ENCODE results near the gene B9D1.

Gene B9D1

DNA sequence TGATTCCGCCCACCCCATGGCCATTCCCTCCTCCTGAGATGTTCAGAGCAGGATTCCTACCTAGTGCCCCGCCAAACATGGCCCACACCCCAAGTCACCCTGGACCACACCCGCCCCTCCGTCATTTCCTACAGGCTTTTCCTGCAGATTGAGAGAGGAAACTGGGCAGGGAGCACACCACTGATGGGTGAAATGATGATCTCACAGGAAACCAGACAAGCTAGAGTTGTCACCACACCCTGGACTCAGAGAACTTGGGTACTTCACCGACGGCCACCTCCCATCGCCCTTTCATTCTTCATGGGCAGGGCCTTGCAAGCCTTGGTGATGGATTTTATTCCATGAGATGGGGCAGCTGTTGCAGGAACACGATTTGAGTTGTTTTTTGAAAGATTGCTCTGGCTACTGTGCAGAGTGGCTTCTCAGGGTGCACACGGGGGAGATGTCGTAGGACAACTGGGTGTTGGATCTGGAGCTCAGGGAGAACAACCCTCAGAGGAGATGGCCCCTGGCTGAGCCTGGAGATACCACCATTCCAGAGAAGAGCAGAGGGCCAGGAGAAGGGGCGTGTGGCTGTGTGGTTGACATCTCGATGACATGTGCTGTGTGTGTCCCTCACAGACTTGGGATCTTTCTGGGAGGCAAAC lies 7.4 kb upstream of the B9D1 start:
- no peak for DNase-seq (ENCODE audit: extremely low spot score)
- ChIA-PET POLR2A (interaction anchor here (3.8 kb wide), 1 partner anchor 8 kb away, joined by 19 read pairs; the partner anchor contains the start of gene MAPK7), CTCF (no interaction called here)
- TF ChIP-seq FOXM1 (IDR thresholded peaks at IDR 0.05; ENCODE audit: borderline replicate concordance) (no peak), FOXK2 (IDR thresholded peaks at IDR 0.05) (no peak), HDGF (IDR thresholded peaks at IDR 0.05; ENCODE audit: borderline replicate concordance) (no peak), SP1 (IDR thresholded peaks at IDR 0.05) (no peak), ELF4 (IDR thresholded peaks at IDR 0.05) (no peak), TARDBP (IDR thresholded peaks at IDR 0.05) (no peak), CTBP1 (IDR thresholded peaks at IDR 0.05; ENCODE audit: borderline replicate concordance) (no peak), NFRKB (IDR thresholded peaks at IDR 0.05) (no peak), SUZ12 (IDR thresholded peaks at IDR 0.05) (no peak)
- TF ChIP-seq, protein P1, sequence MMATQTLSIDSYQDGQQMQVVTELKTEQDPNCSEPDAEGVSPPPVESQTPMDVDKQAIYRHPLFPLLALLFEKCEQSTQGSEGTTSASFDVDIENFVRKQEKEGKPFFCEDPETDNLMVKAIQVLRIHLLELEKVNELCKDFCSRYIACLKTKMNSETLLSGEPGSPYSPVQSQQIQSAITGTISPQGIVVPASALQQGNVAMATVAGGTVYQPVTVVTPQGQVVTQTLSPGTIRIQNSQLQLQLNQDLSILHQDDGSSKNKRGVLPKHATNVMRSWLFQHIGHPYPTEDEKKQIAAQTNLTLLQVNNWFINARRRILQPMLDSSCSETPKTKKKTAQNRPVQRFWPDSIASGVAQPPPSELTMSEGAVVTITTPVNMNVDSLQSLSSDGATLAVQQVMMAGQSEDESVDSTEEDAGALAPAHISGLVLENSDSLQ (IDR thresholded peaks at IDR 0.05) = no peak

DNA sequence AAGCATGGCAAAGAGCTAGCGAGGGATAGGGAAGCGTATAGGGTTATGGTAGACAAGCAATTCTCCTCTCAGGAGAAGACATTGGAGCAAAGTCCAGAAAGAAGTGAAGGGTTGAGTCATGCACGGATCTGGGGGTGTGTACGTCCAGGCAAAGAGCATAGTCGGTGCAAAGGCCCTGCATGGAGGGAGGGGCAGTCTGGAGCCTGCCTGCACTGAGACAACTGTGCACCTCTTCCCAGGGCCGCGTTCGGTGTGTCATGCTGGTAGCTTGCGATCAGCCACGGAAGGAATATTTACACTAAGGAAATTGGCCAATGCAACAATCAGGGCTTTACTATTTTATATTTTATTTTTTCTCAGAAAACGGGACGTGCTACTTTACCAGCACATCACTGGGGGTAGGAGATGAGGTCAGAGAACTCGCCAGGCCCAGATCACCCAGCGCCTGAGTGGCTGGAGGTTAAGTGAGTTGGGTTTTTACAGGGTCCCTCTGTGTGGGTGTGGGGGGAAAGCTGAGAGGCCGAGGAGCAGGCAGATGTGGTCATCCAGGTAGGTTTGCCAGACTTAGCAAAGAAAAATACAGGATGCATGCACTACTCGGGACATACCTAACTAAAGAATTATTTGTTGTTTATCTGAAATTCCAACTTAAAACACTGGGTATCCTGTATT lies 6.7 kb upstream of the B9D1 start:
- no peak for DNase-seq (ENCODE audit: extremely low spot score)
- no peak for TF ChIP-seq HDGF (IDR thresholded peaks at IDR 0.05; ENCODE audit: borderline replicate concordance)
- ChIA-PET POLR2A (interaction anchor here (0.6 to 3.8 kb wide), 2 partner anchors 9 to 493 kb away, joined by 3 to 19 read pairs; partner anchors contain the start of gene MAPK7), CTCF (no interaction called here)

DNA sequence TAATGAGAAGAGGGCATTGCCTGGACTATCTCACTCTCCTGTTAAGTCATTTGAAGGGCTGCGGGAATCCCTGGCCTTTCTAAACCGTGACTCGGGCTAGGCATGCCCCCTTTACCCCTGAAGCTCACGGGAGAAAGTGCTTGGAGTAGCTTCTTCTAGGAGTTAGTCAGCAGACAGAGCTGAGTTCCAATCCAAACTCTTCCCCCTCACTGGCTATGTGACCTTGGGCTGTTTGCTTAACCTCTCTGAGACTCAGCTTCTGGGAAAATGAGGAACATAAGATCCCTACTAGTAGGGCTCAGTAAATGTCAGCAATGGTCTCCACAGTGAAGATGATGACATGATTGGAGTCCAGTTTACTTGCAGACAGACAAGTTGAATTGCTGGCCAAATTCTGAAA lies 5.7 kb upstream of the B9D1 start:
- CTCF ChIA-PET = no interaction called here
- POLR2A ChIA-PET = interaction anchor here (3.8 kb wide), 1 partner anchor 10 kb away, joined by 19 read pairs; the partner anchor contains the start of gene MAPK7
- TF ChIP-seq TARDBP (IDR thresholded peaks at IDR 0.05) (no peak), SUZ12 (IDR thresholded peaks at IDR 0.05) (no peak)
- TF ChIP-seq, protein P1 (IDR thresholded peaks at IDR 0.05) = no peak

DNA sequence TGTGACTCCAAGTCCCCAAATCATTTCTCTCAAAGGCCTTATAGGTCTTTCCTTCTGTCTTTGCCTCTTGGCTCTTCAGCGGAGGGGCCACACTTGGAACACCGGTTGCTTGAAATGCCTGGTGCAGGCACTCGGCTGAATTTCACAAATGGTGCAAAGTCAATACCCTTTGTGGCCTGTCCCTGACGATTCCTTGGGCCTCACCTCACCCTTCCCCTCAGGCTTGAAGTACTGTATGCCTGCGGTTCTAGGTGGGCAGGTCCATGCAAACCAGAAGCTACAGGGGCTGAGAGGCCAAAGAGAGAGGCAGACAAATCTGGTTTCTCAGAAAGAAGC lies 4.1 kb upstream of the B9D1 start:
- CTCF ChIA-PET = interaction anchor here (5.2 kb wide), 1 partner anchor 81 kb away, joined by 59 read pairs; no protein-coding TSS in a partner anchor
- POLR2A ChIA-PET = interaction anchor here (2.6 to 3.8 kb wide), 2 partner anchors 11 to 12 kb away, joined by 19 to 30 read pairs; partner anchors contain the start of gene MAPK7
- TF ChIP-seq ARNT (IDR thresholded peaks at IDR 0.05) = no peak
- no peak for TF ChIP-seq SUZ12 (IDR thresholded peaks at IDR 0.05)
- TF ChIP-seq, protein P1 (IDR thresholded peaks at IDR 0.05) = no peak
- no peak for TF ChIP-seq ELF4 (IDR thresholded peaks at IDR 0.05)
- DNase-seq (ENCODE audit: extremely low spot score) = no peak

More for the DNA sequence above, 5.7 kb upstream of the B9D1 start:
- no peak for DNase-seq (ENCODE audit: extremely low spot score)

DNA sequence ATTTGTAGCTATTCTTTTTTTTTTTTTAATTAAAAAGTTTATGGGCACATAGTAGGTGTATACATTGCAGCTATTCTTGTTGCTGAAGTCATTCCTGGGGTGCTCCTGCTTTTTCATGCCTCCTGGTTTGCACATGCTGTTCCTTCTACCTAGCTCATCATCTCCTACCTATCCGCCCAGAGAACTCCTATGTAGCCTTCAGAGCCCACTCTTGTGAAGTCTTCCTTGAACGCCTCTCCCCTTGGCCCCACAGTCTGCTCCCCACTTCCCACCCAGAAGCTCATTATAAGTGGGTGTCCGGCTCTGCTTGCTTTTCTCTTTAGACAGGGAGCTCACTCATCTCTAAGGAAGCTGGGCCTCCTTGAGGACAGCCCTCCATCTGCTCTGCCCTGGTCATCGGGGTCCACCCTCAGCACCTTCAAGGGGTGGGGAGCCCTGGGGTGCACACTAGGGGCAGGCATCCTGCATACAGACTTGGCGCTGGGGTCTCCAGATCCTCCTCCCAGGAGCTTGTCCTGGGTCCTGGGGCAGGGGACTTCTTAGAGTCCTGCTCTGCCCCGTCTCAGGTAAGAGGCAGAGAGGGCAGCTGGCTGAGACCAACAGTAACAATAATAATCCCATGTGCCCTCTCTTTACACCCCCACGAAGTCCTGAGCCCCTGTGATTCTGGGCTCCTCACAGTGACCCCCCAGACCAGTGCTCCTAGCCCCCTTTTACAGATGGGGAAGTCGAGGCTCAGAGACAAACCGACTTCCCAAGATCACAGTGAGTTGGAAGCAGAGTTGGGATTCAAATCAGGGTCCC lies 3.5 kb upstream of the B9D1 start:
- ChIA-PET POLR2A (interaction anchor here (2.6 kb wide), 1 partner anchor 12 kb away, joined by 30 read pairs; the partner anchor contains the start of gene MAPK7), CTCF (interaction anchor here (0.7 to 5.2 kb wide), 3 partner anchors 67 to 379 kb away, joined by 3 to 59 read pairs (median 4); no protein-coding TSS in a partner anchor)
- TF ChIP-seq TARDBP (IDR thresholded peaks at IDR 0.05) (no peak), ZNF384 (IDR thresholded peaks at IDR 0.05) (no peak), CTBP1 (IDR thresholded peaks at IDR 0.05; ENCODE audit: borderline replicate concordance) (no peak), ARNT (IDR thresholded peaks at IDR 0.05) (no peak), FOXM1 (IDR thresholded peaks at IDR 0.05; ENCODE audit: borderline replicate concordance) (no peak), SUZ12 (IDR thresholded peaks at IDR 0.05) (no peak), HDGF (IDR thresholded peaks at IDR 0.05; ENCODE audit: borderline replicate concordance) (no peak), LEF1 (IDR thresholded peaks at IDR 0.05; ENCODE audit: borderline replicate concordance) (no peak), FOXA1 (IDR thresholded peaks at IDR 0.05) (no peak), FOXK2 (IDR thresholded peaks at IDR 0.05) (no peak), L3MBTL2 (conservative IDR thresholded peaks at IDR 0.05) (no peak), NFRKB (IDR thresholded peaks at IDR 0.05) (no peak), SP1 (IDR thresholded peaks at IDR 0.05) (no peak), ELF4 (IDR thresholded peaks at IDR 0.05) (no peak), BHLHE40 (IDR thresholded peaks at IDR 0.05; ENCODE audit: borderline replicate concordance) (no peak)
- TF ChIP-seq, protein P1 (IDR thresholded peaks at IDR 0.05) = no peak
- DNase-seq (ENCODE audit: extremely low spot score) = no peak
